GM23338 (cell line): ENCODE results near the gene SLC2A14.

Experiments
- CREB1 ChIP-seq: fragments of 250-450 bp; sonication (Bioruptor Pico); IDR thresholded peaks from 2 replicates; pipeline ENCODE4 v1.5.0; 2020; ENCODE audit warnings: low read depth, mild to moderate bottlenecking, moderate library complexity
- EZH2 ChIP-seq: fragments of 200-600 bp; sonication (generic); IDR thresholded peaks from one replicate; pipeline ENCODE4 v1.8.0; 2017; ENCODE audit warnings: antibody characterized with exemption, mild to moderate bottlenecking, low read depth; ENCODE audit not compliant: unreplicated experiment
- EZH2phosphoT487 ChIP-seq: fragments of 200-600 bp; sonication (generic); IDR thresholded peaks from one replicate; pipeline ENCODE4 v1.8.1; 2018; ENCODE audit warnings: antibody characterized with exemption; ENCODE audit not compliant: unreplicated experiment
- JUNB ChIP-seq: IDR thresholded peaks from one replicate; pipeline ENCODE4 v1.6.1; 2016; ENCODE audit warnings: antibody characterized with exemption; ENCODE audit not compliant: unreplicated experiment
- NANOG ChIP-seq: IDR thresholded peaks from 2 replicates; pipeline ENCODE4 v1.6.1; 2016; ENCODE audit warnings: antibody characterized with exemption, borderline replicate concordance
- POLR2AphosphoS5 ChIP-seq: IDR thresholded peaks from 2 replicates; pipeline ENCODE4 v1.6.1; 2016; ENCODE audit warnings: antibody characterized with exemption, low read depth
- STAT1 ChIP-seq: IDR thresholded peaks from one replicate; pipeline ENCODE4 v1.6.1; 2016; ENCODE audit warnings: antibody characterized with exemption; ENCODE audit not compliant: unreplicated experiment
- ZNF331 ChIP-seq: fragments of 250-450 bp; sonication (Bioruptor Pico); IDR thresholded peaks from 2 replicates; pipeline ENCODE4 v1.5.0; 2020; ENCODE audit warnings: low read depth, mild to moderate bottlenecking, moderate library complexity
- TF ChIP-seq, protein P1 (sequence below), 2 experiments: fragments of 200-600 bp in 1 of 2; sonication (generic) in 1 of 2; conservative IDR thresholded peaks; 2 replicates each; pipeline versions ENCODE4 v1.5.1 to v1.6.1; 2016 to 2017; ENCODE audit warnings: antibody characterized with exemption in 2 of 2, low read depth in 2 of 2, mild to moderate bottlenecking in 2 of 2, moderate library complexity in 1 of 2
- TF ChIP-seq, protein P2 (sequence below): IDR thresholded peaks from one replicate; pipeline ENCODE4 v1.6.1; 2018; ENCODE audit warnings: antibody characterized with exemption; ENCODE audit not compliant: unreplicated experiment
- TF ChIP-seq, protein P3 (sequence below): IDR thresholded peaks from 2 replicates; pipeline ENCODE4 v1.6.1; 2016; ENCODE audit warnings: antibody characterized with exemption

DNA sequence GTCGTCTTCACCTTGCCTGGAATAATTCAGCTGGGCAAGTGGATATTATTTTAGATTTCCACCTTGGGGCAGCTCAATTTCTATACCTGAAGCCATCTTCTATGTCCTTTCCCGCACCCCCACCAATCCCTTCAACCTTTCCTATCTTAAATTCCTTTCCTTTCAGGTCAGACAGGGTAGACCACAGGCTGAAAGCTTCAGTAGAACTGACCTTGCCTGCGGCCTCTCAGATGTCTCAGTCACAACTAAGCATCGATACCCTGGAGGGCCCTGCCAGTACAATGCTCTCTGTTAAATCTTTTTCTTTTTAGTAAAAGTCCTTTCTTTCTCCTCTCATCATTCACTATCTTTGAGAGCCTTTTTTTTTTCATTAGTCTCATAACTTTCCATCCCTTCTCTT, 38.9 kb downstream of the SLC2A14 start:
- TF ChIP-seq, protein P1, sequence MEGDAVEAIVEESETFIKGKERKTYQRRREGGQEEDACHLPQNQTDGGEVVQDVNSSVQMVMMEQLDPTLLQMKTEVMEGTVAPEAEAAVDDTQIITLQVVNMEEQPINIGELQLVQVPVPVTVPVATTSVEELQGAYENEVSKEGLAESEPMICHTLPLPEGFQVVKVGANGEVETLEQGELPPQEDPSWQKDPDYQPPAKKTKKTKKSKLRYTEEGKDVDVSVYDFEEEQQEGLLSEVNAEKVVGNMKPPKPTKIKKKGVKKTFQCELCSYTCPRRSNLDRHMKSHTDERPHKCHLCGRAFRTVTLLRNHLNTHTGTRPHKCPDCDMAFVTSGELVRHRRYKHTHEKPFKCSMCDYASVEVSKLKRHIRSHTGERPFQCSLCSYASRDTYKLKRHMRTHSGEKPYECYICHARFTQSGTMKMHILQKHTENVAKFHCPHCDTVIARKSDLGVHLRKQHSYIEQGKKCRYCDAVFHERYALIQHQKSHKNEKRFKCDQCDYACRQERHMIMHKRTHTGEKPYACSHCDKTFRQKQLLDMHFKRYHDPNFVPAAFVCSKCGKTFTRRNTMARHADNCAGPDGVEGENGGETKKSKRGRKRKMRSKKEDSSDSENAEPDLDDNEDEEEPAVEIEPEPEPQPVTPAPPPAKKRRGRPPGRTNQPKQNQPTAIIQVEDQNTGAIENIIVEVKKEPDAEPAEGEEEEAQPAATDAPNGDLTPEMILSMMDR (conservative IDR thresholded peaks at IDR 0.05; ENCODE audit: low read depth in 2 of 2), result no peak
- TF ChIP-seq POLR2AphosphoS5, result no peak
- TF ChIP-seq EZH2, result no peak
- TF ChIP-seq, protein P2, sequence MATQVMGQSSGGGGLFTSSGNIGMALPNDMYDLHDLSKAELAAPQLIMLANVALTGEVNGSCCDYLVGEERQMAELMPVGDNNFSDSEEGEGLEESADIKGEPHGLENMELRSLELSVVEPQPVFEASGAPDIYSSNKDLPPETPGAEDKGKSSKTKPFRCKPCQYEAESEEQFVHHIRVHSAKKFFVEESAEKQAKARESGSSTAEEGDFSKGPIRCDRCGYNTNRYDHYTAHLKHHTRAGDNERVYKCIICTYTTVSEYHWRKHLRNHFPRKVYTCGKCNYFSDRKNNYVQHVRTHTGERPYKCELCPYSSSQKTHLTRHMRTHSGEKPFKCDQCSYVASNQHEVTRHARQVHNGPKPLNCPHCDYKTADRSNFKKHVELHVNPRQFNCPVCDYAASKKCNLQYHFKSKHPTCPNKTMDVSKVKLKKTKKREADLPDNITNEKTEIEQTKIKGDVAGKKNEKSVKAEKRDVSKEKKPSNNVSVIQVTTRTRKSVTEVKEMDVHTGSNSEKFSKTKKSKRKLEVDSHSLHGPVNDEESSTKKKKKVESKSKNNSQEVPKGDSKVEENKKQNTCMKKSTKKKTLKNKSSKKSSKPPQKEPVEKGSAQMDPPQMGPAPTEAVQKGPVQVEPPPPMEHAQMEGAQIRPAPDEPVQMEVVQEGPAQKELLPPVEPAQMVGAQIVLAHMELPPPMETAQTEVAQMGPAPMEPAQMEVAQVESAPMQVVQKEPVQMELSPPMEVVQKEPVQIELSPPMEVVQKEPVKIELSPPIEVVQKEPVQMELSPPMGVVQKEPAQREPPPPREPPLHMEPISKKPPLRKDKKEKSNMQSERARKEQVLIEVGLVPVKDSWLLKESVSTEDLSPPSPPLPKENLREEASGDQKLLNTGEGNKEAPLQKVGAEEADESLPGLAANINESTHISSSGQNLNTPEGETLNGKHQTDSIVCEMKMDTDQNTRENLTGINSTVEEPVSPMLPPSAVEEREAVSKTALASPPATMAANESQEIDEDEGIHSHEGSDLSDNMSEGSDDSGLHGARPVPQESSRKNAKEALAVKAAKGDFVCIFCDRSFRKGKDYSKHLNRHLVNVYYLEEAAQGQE, result no peak
- TF ChIP-seq, protein P3, sequence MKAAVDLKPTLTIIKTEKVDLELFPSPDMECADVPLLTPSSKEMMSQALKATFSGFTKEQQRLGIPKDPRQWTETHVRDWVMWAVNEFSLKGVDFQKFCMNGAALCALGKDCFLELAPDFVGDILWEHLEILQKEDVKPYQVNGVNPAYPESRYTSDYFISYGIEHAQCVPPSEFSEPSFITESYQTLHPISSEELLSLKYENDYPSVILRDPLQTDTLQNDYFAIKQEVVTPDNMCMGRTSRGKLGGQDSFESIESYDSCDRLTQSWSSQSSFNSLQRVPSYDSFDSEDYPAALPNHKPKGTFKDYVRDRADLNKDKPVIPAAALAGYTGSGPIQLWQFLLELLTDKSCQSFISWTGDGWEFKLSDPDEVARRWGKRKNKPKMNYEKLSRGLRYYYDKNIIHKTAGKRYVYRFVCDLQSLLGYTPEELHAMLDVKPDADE, result no peak
- no peak for TF ChIP-seq JUNB
- TF ChIP-seq CREB1 (CRISPR knock-in tag), result no peak
- no peak for TF ChIP-seq NANOG
- TF ChIP-seq EZH2phosphoT487, result no peak
- no peak for TF ChIP-seq STAT1
- no peak for TF ChIP-seq ZNF331 (CRISPR knock-in tag)
